Kidney tubule cell (primary cell): ENCODE results near the gene HOXB8.

Experiments
- DNase-seq: peaks from one replicate; pipeline ENCODE4 v3.0.0-alpha.2; 2018; ENCODE audit warnings: low spot score

The HOXB8 gene

DNA sequence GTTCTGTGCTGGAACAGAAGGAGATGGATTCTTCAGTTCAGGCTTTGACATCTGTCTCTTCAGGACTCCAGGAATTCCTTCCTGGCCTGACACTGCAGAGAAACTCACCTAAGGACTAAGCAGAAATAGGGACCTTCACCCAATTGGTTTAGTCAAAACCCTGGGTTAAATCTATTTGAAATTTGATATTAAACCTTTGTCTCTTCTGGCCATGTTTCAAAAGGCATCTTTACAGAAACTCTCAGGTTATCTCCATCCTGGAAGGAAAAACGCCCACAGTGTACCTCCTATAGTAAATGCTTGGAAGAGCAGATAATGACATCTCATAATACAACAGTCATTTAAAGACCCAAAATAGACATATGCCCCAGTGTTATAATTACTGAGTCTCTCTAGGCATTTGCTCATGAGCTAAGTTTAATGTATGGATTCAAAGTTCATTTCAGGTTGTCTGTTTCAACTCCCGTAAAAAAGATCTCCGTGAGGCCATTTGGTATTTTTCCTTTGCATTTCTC, 31.3 kb downstream of the HOXB8 start:
- no peak for DNase-seq

DNA sequence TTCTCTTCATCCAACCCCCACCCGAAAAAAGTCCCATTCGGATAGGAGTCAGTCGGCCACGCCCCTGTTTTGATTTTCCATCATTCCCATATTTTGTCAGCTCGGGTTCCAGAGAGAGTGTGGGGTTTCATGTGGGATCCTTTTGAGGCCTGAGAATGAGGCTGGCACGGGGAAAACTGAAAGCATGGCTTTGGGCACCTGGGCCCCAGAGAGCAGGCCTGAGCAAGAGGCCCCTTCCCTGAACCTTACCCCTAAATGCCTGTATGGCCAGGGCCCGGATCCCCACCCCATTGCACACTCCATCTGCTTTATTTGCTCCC, 32.4 kb downstream of the HOXB8 start:
- no peak for DNase-seq

DNA sequence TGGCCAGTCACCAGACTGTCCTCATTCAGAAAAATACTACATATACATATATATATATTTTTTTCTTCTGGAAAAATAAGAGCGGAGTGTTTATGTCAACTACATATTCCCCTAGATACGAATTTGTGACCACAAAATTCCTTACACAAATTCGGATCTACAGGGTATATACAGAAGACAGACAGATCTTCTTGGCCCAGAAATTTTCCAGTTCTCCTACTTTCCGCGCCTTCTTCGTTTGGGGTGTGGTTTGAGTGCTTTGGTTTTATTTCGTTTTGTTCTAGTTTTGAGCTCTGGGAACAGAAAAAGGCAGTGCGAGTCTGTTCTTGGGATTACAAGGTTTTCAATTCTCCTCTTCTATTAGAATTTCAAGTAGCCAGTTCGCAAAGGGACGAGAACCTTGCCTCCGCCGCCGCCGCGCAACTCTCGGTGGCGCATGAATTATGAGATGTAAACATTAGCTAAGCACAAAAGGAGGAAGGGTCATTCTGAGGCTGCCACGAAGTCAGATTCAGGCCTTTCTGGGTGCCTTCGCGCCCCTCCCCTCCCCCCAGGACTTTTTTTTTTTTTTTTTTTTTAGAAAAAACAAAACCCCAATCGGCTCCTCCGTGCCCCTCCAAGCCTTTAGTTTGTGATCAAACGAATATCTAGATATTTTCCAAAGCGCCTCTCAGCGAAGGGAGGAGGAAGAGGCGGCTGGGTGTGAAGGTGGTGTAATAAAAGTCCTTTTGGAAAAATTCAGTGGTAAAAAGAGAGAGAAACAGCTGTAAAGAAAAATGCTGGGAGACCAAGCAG, 35.1 kb downstream of the HOXB8 start:
- no peak for DNase-seq

DNA sequence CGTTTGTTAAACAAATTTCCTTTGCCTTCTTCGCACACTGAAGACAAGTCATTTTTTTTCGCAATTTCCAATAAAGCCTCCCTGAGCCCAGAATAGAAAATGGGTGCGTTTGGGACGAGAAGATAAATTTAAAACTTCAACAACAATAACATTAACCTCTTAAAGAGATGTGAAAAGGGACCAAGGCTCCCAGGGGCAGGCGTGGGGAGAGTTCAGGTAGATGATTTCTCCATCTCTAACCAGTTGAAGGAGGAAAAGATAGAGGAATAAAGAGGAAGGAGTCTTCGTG, 35.7 kb downstream of the HOXB8 start:
- DNase-seq: no peak

DNA sequence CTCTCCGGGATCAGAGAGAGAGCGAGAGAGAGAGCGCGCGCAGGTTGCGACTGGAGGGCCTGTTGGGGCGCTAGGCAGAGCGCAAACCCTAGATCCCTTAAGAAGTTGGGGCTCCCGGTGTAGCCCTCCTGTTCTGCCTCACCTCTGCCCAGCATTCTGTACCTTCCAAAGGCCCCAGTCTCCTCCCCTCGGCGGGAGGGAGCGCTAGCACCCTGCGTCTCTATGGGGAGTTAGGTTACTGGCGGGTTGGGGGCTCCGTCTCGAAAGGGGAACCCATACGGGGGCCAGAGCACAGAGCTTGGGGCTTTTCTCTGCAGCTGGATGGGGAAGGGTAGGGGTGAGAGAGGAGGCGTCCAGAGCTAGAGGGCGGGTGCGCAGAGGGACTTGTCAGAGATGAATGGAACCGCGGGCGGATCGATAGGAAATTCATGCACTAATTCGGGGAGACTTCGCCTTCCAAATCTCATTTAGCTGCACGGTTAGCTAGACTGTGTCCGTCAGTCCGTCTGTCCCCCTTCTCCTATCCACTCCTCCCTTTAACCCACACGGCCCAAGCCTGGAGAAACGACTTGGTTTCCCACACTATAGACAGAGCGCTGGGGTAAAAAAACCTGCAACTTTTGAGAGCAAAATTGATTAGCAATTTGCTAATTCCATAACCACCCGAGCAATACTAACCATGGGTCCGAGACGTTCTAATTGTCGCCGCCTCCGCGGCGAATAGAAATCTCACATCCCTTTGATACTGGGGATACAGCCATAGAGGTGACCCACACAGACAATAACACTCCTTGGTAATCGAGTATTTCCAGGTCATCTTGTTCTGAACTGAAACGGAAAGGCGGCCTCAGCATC, 36.2 kb downstream of the HOXB8 start:
- no peak for DNase-seq

DNA sequence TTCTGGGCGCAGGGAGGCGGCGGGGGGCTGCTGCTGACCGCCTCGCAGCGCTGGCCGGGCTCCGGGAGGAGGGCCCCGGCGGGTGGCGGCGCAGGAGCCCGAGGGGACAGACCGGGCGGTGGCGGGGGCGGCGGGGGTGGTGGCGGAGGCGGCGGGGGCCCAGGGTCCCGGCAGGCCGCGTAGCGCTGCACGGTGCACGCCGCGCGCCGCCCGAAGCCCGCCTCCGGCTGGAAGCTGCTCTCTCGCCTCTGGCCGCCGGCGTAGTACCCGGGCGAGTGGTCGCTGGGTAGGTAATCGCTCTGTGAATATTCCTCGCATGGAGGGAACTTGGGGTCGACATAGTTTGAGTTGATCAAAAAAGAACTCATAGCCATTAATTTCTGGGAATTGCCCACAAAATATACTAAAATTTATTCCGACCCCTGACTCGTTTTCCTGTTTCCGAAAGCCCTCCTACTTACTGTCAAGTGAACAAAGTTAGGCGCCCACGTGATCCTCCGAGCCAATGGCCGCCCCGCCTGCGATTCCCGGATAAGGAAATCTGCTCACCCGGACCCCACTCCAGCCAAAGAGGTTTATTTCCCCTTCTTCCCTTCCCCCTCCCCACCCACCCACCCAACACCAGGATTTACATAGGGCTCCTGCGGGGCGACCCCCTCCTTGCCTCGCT, 37.0 kb downstream of the HOXB8 start, which contains the start of gene HOXB4:
HOXB4 (minus strand) TSS at position 405 of the 670 bp plus-strand sequence; CDS start at position 374, 31 bp downstream.
- peak; percentile 82 for DNase-seq

DNA sequence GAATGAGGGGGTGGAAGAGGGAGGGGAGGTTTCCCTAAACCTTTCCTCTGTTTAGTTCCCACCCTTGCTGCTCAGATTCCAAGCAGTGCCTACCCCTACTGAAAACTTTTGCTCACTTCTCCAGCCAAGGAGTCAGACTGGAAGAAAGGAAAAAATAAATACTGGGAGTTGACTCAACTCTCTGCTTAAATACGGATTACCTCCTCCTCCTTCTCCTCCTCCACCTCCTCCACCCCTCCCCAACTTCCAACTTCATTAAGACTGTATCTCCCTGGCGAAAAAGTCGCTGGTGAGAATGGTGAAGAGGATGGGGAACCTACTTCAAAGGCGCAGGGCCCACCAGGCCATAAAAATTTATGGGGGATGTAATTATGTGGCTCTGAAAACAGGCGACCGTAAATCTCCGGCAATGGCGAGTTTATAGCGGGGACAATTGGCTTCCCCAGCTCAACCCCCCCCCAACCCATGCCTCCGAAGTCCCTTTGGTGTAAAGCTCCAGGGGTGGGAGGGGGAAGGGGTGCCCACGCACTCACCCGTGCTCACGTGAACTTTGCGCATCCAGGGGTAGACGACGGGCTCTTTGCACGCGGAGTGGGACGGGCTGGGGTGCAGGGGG, 37.7 kb downstream of the HOXB8 start:
- no peak for DNase-seq

DNA sequence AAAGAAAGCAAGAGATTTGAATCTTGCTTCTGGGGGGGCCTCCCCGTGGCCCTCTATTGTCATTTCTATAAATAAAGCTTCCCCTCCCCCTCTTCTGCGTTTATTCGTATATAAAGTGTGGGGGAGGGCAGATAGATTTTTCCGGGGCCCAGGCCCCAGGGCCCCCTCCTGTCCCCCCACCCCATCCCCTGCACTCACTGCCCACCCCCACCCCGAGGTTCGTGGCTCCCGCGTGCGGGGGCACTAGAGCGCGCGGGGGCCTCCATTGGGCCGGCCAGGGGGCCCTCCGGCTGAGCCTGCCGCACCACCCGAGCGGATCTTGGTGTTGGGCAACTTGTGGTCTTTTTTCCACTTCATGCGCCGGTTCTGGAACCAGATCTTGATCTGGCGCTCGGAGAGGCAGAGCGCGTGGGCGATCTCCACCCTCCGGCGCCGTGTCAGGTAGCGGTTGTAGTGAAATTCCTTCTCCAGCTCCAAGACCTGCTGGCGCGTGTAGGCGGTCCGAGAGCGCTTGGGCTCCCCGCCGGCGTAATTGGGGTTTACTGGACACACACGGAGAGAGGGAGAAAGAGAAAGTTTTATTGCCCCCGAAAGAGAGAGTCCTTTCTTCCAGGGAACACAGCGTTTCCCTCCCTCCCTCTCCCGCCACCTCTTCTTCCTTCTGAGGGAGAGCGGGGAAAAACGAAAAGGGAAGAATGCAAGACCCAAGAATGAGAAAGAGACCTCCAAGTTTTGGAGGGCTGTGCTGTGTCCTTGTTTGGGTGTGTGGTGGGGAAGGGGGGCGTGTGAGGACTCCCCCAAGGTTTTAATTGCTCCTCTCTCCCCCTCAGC, 38.4 kb downstream of the HOXB8 start:
- DNase-seq: peak; percentile 64

DNA sequence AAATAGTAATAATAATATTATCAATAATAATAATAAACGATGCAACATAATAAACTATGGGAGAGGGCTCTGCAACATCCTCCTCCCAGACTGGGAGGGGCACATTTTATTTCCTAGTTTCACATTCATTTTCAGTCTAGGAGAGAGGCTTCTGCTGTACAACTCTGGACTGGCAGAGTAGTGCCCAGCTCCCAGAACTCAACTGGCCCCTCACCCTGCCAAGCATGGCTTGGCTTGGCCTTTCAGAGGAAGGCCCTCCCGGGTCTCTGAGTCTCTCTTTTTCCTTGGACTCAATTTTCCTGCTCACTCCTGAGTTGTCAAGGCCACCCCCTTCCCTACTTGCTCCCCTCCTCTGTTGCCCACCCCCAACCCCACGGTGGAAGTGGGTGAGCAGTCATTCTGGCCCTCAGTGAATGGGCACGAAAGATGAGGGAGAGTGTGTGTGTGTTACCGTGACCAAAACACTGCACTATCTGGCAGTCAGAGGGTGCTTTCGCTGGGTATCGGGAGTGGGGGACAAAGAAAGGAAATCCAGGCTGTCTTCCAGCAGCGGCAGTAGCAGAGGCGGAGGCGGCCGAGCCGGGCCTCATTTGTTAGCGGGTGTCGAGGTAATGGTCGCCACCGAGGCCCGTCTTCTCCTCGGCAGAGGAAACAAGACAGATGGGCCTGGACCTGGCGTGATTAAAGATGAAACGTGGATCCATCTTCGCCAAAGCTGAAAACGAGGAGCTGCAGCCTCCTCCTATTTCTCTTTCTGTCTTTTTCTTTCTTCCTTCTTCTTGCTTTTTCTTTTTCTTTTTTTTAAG, 39.2 kb downstream of the HOXB8 start:
- no peak for DNase-seq

DNA sequence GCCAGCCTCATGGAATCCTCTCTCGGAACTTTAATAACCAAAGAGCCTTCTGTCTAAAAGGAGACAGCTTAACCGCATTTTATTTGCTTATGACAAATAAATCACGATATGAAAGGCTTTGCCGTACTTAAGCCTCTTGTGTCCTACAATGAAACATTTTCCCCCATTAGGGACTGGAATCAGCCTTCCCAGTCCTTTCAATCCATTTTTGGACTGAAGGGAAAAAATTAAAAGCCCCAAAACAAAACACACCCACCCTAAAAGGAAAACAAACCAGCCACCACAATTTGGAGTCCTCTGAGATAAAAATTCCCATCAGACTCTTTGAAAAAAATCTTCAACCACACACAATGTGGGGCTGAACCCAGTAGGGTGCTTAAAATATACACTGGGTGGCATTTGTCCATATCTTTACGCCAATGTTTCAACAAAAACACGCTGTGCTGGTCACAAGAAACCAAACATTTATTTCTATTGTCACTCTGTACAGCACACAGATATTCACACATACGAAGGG, 40.0 kb downstream of the HOXB8 start:
- DNase-seq: no peak

DNA sequence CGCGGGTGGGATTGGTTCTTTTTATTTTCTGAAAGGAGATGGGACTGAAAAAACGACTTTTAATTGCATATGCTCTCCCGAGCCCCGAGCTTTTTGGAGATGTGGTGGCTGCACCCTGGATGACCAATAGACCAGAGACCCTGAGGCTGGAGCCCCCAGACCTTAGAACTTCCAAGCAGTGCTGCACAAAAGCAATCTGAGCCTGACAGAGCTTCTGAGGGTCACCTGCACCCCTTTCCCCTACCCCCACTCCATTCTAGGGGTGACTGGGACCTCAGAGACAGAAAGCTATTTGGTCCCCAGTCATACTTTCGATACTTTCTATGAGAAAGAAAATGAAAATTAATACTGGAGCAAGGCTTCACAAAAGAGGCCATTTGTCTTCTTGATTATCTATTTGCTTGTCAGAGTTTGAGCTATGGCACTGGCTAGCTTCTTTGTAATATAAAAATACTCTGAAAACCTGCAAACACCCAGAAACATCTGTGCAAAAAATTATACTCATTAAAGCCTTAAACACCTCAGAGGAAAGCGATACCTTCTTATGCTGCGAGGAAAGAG, 40.5 kb downstream of the HOXB8 start:
- no peak for DNase-seq

DNA sequence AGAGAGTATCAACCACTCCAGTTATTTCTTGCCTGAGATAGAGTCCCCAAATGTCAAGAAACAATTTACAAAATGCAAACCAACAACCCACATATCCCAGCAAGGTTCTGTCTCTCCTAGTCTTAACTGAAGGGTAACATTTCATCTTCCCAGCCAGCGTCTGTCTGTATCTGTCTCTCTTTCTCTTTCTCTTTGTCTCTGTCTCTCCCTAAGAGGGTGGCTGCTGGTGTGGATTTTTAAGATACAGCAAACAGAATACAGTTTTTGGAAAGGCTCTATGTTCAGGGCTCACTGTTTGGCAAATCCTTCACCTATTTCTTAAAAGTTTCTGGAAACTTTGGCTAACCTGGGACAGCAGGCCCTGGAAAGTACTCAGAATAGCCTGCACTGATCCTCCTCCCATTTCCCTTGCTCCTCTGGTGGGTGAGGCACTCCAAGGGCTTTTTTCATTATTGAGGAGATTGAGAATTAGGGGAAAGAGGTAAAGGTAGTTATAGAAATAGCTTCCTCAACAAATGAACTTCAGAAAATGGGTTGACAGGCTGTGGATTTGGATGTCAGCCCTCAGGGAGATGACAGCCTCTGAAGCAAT, 43.2 kb downstream of the HOXB8 start:
- no peak for DNase-seq

DNA sequence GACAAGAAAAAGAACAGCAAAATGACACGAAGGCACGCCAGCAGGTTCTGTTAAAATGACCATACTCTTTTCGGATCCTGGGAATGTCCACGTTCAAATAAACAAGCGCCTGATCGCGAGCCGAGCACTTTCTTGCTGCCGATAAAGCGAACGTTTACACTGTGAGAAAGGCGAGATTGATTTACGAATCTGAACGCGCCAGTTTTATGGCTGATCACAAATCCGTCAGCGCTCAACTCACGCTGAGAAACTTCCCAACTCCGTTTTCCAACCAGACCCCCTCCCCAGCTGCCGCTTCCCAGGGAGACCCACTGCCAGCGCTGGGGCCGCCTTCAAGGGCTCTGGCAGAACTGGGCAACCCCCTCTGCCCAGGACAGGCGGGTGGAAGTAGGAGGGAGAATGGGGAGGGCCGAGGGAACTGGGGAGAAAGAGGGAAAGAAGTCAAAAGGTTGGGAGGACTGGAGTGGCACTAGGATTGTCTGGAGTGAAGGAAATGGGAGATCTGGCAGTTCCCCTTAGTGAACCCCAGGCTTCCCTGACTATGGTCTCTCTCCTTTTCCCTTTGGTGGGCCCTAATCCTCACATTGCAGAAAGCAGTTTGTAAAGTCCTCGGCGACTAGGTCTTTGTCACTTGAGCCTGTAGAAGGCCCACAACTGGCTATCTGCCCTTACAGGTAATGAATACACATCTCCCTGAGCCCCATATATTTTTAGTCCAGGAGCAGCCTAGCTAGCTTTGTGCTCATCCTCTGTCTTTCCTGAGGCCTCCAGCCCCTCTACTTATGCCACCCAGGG, 43.9 kb downstream of the HOXB8 start:
- no peak for DNase-seq

DNA sequence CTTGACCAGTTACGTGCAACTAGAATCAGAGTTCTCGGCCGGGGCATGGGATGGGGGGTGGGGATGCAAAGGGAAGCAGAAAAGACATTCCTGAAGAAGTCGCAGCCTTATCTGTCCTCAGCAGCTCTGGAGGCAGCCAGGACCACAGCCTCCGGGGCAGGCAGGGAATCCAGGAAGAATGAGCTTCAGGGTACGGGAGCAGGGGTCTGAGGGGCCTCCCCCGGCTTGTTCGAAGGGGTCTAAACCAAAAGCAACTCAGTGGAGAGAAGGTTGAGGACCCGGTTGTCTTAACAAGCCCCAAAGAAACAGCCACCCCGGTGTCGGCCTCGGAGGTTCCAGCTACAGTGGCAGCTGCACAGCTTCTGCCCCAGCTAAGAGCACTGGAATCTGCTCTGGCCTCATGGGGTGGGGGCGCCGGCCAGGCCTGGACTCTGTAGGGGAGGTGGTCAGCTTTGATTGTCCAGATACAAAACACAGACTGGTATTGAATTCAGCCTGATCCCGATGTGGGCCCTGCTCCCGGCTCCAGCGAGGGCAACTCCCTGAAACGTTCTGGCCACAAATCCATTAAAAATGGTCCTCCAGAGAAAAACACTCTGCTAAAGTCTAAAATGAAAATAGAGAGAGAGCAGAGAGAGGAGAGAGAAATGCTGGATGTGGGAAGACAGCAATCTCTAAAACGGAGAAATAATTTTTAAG, 44.6 kb downstream of the HOXB8 start:
- no peak for DNase-seq

DNA sequence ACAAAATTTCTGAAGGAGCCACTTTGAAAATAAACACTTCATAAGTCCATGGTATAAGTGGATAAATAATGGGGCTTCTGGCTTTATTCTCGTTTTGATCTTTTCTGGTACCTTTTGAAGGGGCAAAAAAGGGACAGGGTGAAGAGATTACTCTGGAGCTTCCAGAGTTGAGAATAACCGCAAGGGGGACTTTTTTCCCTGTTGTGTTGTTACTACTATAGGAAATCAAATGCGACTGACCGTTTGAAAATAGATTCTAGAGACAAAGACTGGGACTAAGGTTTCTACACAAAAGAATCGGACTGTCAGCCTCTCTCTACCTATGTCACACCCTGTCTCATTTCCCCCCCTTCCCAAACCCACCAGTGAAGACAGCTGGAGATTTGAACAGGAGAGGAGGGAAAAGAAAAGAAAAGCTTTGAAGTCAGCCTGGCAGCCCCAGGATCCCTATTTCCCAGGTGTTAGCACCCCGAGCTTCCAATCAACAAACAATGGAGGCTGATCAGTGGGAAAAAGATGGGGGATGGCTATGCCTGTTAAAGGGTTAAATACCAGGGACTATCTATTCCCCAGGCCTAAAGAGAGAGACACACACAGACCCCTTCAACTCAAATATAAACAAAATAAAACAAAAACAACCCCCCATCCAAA, 45.3 kb downstream of the HOXB8 start:
- no peak for DNase-seq

DNA sequence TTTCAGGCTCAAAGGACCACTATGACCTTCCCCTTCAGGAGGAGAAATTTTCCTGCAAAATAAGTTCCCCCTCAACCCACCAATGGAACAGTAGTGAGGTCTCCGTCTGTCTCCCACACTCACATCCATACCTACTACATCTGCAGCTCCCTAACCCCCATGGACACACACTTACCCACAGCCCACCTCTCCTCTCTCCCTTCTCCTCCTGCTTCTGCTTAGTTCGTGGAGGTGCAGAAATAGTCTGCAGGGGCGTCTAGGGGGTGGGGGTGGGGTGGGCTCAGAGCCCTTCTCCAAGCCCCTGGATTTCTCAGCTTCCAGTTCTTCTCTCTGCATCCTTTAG, 45.9 kb downstream of the HOXB8 start:
- DNase-seq: no peak

DNA sequence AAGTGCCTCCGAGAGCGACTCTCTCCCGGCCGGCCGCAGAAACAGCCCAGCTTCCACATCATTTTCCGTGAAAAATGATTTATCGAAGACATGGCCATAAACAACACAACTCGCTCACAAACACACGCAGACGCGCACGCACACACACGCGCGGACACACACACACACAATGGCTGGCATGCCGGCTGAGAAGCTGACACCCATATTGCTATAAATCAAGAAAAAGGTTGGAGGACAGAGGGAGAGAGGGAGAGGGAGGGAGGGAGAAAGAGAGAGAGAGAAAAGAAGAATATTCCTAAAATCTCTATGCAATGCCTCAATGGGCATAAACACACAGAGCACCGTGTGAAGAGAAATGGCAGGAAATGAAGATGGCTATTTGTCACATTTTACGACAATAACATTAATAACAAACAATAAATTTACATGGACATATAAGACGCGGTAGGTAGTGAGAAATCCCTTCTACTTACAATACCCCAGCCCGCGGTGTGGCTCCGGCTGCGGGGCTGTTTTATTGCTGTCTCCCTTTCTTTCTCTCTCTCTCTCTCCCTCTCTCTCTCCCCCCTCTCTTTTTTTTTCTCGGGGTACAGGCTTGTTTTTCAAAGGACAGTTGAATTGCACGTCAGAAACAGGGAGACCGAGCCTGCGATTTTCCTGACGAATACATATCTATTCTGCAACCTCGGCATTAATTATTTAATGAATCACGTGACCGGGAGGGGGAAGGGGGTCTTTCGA, 46.4 kb downstream of the HOXB8 start:
- no peak for DNase-seq
